Ascending aorta (tissue), 2 donors: ENCODE measurements around the gene AP2B1. TPM values are rescaled to one million over a fixed set of nuclear protein-coding genes. Genes with fewer than 3 reads are reported as not detected.
A peak's percentile ranks its signal among the peaks of the same experiment; 100 is the strongest.

Source experiments
- DNase-seq, 2 donors: peaks; one replicate each; pipeline ENCODE4 v3.0.0-alpha.2; 2019; ENCODE audit warnings: low spot score in 2 of 2
- H3K27ac ChIP-seq, 2 donors: fragments of 200-600 bp; sonication (generic); one replicate each; pipeline ENCODE4 v1.5.1; 2016 to 2017; ENCODE audit warnings: mild to moderate bottlenecking in 1 of 2
- H3K27me3 ChIP-seq: fragments of 200-600 bp; sonication (generic); one replicate; pipeline ENCODE4 v1.5.1; 2017
- H3K36me3 ChIP-seq, 2 donors: fragments of 200-600 bp; sonication (generic); one replicate each; pipeline ENCODE4 v1.5.1; 2016
- H3K4me1 ChIP-seq, 2 donors: fragments of 200-600 bp; sonication (generic); one replicate each; pipeline ENCODE4 v1.5.1; 2016 to 2017; ENCODE audit warnings: mild to moderate bottlenecking in 1 of 2
- H3K4me3 ChIP-seq, 2 donors: fragments of 200-600 bp; sonication (generic); one replicate each; pipeline ENCODE4 v1.5.1; 2016 to 2017; ENCODE audit warnings: mild to moderate bottlenecking in 1 of 2
- H3K9me3 ChIP-seq, 2 donors: fragments of 200-600 bp; sonication (generic); one replicate each; pipeline ENCODE4 v1.5.1; 2016
- intact Hi-C: fragments of 100-400 bp; cut with DNase I; formaldehyde crosslinking; loops from one replicate; pipeline ENCODE4 v1.15.1; 2023
- total RNA-seq: library from RNA; depleted of rRNA; stranded (reverse); fragments of >200 nt; gene quantifications from one replicate; pipeline ENCODE4 v1.1.0, GENCODE V29; 2016
- TF ChIP-seq, protein P1 (sequence below), 3 experiments: fragments of 200-600 bp in 2 of 3; fragments of 450-650 bp in 1 of 3; sonication (generic) in 2 of 3; IDR thresholded peaks; one replicate each; pipeline ENCODE4 v1.5.1; 2016 to 2019; ENCODE audit warnings: antibody characterized with exemption in 3 of 3, mild to moderate bottlenecking in 1 of 3, moderate library complexity in 1 of 3

The AP2B1 gene
- total RNA-seq, 1 donor from 2014 or later, result 59.5 TPM

DNA sequence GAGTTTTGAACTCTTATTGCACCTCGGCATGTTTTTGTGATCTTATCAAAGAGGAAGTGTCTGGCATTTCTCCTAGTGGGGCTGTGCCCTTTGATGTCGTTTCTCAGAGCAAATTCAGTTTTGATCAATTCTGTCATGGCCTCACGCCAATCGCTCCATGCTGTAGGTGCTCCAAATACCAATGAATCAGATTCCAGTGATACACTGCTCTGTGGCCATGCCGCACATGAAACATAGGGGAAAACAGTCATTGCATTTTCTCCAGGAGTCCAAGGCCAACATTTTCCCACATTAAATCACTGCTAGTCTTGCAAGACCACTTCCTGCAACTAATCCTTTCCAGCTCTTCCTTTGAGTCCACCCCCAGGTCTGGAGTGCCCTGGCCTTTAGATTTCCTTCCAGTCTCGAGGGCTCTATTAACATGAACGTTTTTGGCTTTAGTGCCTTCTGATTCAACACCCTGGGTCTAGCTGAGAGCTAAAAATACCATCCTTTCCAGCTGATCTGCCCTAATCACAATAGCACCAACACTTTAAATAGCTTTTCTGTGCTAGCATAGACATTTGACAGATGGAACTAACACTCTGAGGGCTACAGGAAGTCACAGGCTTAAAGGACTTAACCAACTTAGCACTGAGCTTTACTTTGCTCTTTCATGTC is 126.1 kb downstream of the AP2B1 start:
- peak; percentile 37 to 91 for DNase-seq
- Histone ChIP-seq H3K27ac (peak overlapping the region; percentile 74 to 85), H3K36me3 (peaks cover 15 to 35% of the 10 kb centered on the region in 2 donors), H3K4me1 (peaks cover 12 to 41% of the 10 kb centered on the region in 2 donors), H3K9me3 (no peaks in the 10 kb centered on the region), H3K4me3 (peak overlapping the region in 1 of 2 donors; percentile 14), H3K27me3 (no peaks in the 10 kb centered on the region)
- TF ChIP-seq, protein P1, sequence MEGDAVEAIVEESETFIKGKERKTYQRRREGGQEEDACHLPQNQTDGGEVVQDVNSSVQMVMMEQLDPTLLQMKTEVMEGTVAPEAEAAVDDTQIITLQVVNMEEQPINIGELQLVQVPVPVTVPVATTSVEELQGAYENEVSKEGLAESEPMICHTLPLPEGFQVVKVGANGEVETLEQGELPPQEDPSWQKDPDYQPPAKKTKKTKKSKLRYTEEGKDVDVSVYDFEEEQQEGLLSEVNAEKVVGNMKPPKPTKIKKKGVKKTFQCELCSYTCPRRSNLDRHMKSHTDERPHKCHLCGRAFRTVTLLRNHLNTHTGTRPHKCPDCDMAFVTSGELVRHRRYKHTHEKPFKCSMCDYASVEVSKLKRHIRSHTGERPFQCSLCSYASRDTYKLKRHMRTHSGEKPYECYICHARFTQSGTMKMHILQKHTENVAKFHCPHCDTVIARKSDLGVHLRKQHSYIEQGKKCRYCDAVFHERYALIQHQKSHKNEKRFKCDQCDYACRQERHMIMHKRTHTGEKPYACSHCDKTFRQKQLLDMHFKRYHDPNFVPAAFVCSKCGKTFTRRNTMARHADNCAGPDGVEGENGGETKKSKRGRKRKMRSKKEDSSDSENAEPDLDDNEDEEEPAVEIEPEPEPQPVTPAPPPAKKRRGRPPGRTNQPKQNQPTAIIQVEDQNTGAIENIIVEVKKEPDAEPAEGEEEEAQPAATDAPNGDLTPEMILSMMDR (IDR thresholded peaks at IDR 0.05), result no peak
- intact Hi-C loops, result loop anchor here (1.0 to 10.0 kb wide), 2 partner anchors 96 to 278 kb away; partner anchors contain the start of genes SLFN12 and TAF15

DNA sequence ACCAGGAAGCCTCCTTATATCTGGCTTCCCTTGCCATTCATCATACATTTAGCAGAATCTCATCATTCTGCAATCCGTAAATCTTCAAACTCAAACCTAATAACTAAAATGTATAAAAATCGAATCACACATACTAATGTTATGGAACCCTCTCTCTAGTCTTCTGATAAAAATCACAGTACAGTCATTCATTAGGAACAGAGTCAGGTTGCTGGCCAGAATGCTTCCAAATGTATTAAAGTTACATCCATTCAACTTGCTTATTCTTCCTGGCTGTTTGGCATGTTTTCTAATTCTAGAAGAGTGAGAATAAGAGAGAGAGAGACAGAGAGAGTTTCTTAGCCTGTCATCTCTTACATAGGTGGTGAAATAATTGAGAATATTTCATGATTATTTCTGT is 127.9 kb downstream of the AP2B1 start:
- Histone ChIP-seq H3K4me3 (no peak overlapping the region), H3K4me1 (peaks cover 12 to 45% of the 10 kb centered on the region in 2 donors), H3K36me3 (peaks cover 17 to 25% of the 10 kb centered on the region in 2 donors), H3K9me3 (no peaks in the 10 kb centered on the region), H3K27ac (peak overlapping the region; percentile 74 to 85), H3K27me3 (no peaks in the 10 kb centered on the region)
- intact Hi-C loops, result loop anchor here (5.0 to 10.0 kb wide), 2 partner anchors 280 to 1463 kb away; partner anchors contain the start of gene SLFN12
- DNase-seq, result no peak
- TF ChIP-seq, protein P1 (IDR thresholded peaks at IDR 0.05), result no peak

DNA sequence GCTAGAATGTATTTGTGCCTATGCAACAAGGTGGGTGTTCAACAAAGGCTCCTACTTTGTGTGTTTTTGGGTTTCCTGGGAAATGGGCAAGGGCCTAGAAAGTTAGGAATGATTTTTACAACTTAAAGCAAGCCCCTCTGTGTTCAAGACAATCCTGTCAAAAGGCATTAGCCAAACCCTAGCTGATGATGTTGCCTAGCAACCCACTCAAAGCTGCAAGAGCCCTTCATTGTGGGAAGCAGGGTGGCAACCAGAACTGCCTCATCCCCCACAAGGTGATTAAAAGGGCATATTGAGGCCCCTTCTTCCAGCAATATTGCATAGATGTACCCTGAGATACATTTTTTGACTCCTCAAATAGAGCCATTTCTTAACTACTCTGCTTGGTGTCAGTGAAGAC is 128.3 kb downstream of the AP2B1 start:
- DNase-seq, result no peak
- Histone ChIP-seq H3K4me1 (peaks cover 12 to 45% of the 10 kb centered on the region in 2 donors), H3K27ac (peak overlapping the region; percentile 74 to 85), H3K9me3 (no peaks in the 10 kb centered on the region), H3K27me3 (no peaks in the 10 kb centered on the region), H3K36me3 (peaks cover 18 to 21% of the 10 kb centered on the region in 2 donors), H3K4me3 (no peak overlapping the region)
- intact Hi-C loops, result loop anchor here (5.0 to 10.0 kb wide), 2 partner anchors 281 to 1463 kb away; partner anchors contain the start of gene SLFN12
- TF ChIP-seq, protein P1 (IDR thresholded peaks at IDR 0.05), result no peak

DNA sequence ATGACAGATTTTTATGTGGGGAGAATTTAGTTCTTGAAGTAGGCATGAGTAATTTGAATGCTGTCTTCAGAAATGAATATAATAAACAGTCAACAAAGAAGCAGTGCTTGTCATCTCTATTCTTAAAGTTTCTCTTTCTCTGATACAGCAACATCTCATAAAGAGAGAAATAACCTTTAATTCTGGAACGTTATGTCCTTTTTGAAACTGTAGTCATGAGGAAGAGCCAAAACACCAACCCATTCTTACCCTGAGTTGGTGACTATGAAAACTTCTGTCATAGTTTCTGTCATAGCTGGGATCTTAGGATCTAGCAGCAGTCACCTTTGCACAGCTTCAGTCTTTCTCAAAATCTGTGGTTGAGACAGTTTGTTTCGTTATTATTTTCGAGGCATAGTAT is 129.1 kb downstream of the AP2B1 start:
- peak overlapping the region; percentile 74 to 85 for H3K27ac ChIP-seq
- peaks cover 12 to 45% of the 10 kb centered on the region in 2 donors for H3K4me1 ChIP-seq
- no peak overlapping the region for H3K4me3 ChIP-seq
- peaks cover 10 to 14% of the 10 kb centered on the region in 2 donors for H3K36me3 ChIP-seq
- no peaks in the 10 kb centered on the region for H3K9me3 ChIP-seq
- no peak for DNase-seq
- TF ChIP-seq, protein P1 (IDR thresholded peaks at IDR 0.05), result no peak
- no peaks in the 10 kb centered on the region for H3K27me3 ChIP-seq
- intact Hi-C loops, result loop anchor here (5.0 to 10.0 kb wide), 2 partner anchors 281 to 1464 kb away; partner anchors contain the start of gene SLFN12

DNA sequence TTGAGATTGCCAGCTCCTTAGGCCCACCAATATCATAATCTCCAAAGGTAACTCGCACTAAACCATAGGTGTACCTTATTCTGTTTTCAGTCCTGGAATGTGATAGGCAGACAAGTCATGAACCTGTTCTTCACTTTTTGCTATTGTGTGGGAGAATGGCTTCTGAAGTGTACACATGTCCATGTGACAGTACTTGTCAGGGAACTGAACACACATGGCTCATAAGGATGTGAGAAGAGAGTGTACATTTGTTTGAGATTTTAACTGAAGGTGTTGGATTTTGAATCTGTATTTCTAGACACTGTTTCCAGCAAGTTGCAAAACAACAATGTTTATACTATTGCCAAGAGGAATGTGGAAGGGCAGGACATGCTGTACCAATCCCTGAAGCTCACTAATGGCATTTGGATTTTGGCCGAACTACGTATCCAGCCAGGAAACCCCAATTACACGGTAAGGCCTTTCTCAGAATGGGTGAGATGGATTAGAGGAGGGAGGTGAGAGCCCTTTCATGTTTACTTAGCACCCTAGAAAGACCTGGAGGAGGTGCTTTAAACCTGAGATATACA is 129.9 kb downstream of the AP2B1 start:
- Histone ChIP-seq H3K4me3 (peak overlapping the region in 1 of 2 donors; percentile 17), H3K27me3 (no peaks in the 10 kb centered on the region), H3K36me3 (peaks cover 4 to 14% of the 10 kb centered on the region in 2 donors), H3K27ac (peak overlapping the region; percentile 74 to 85), H3K9me3 (no peaks in the 10 kb centered on the region), H3K4me1 (peaks cover 12 to 45% of the 10 kb centered on the region in 2 donors)
- intact Hi-C loops, result loop anchor here (5.0 to 10.0 kb wide), 2 partner anchors 282 to 1465 kb away; partner anchors contain the start of gene SLFN12
- TF ChIP-seq, protein P1 (IDR thresholded peaks at IDR 0.05), result no peak
- DNase-seq, result peak in 1 of 2 donors; percentile 82
